NCI-H146 treated with DMSO at 0.1 percent for 48 hours (cell line): Measurements from ENCODE around the gene PTPRT.
"Not testable (repeated sequence)": the region's sequence is repeated elsewhere in the genome, so short reads cannot be mapped to it uniquely, and the experiment has no call there.

ENCODE experiments used
- DNase-seq: peaks from one replicate; lab custom pipeline; 2025; ENCODE audit not compliant: unreplicated experiment; lab: John Stamatoyannopoulos, UW

The PTPRT gene

DNA sequence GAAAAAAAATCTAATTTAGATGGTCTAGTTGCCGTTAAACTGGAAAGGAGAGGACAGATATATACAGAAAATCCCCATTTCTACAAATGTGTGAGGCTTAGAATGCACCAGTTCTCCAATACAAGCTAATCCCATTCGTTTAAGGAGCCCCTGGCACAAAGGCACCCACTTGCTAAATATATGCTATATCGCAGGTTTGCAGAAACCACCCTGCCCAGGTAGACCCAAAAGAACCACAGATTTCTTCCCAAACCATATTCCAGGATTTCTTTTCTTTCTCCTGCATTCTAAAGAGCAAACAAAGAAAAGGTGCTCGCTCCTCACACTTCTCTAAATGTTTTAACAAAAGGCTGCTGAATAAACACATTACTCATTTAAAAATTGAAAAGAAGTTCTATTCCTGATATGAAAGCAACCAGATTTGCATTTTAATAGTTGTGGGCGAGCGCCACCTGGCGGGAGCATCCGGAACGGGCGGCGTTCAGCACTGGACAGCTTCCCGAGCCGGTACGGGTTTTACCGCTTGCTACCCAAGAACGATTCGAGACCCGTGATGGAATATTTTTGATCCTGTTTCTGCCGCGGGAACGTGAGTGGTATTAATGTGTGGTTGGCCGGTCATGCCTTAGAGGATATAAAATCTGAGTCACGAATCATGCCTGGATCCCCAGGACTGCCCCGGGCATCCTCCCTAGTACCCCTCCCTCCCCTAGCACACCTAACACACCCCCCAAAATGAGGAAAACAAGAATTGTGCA, 2.1 kb downstream of the PTPRT start:
- peak; percentile 5 for DNase-seq

DNA sequence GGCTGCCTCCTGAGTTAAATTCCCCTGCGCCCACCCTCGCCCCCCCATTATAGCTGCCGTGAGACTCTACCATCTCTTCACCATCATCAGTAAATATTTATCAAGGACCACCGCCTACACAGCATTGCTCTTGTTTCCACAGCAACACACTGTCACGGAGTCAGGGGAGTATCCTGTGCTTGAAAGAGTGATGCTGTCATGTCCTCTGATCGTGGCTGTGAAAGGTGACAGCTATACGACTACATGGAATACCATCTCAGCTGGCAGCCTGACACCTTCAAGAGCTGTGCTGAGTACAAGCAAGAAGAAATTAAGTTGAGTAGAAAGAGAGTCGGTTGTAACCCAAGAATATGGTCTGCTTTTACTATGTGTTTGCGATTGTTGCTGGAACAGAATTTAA, 3.4 kb downstream of the PTPRT start:
- DNase-seq, result no peak

- DNase-seq, result no peak
Measured at GRCh38 chr20:43185901-43186300, 3.8 kb downstream of the PTPRT start.

DNA sequence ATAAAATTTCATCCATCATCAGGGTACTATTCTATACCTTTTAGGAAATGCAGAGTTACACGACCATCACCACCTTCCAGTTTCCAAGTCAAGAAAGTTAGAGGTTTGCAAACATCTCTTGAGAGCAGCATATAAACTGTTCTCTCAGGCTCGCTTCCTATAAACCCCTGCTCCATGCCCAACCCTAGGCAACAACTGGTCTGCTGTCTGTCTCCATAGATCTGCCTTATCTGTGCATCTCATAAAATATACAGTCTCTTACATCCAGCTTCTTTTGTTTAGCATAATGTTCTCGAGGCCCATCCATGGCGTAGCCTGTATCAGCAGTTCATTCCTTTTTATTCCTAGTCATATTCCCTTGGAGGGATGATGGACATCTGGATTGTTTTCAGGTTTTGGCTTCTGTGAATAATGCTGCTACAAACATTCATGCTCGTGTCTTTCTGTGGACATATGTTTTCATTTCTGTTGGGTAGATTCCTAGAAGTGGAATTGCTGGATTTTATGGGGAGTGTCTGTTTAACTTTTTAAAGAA, 6.1 kb downstream of the PTPRT start:
- DNase-seq, result no peak

GRCh38 chr20:43178080-43178479, 11.6 kb downstream of the PTPRT start:
- no peak for DNase-seq

GRCh38 chr20:43176726-43177125, 13.0 kb downstream of the PTPRT start:
- no peak for DNase-seq

GRCh38 chr20:43171930-43172329, 17.8 kb downstream of the PTPRT start:
- DNase-seq, result no peak

DNA sequence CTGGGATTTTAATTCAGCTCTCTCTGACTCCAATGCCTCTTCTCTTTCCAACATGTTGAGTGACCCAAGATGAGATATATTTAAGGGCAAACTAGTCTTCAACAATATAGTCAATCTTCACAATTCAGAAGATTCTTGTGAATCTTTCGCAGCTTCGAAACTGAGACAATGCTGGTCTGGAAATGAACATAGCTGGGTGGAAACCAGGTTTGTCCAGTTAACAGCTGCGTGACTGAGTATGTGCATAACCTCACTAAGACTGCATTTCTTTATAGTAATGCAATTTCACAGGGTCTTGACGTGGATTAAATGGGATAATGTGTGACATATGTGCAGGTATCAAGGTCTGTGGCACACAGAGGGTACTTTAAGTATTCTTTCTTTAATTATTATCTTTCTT, 18.9 kb downstream of the PTPRT start:
- no peak for DNase-seq

DNA sequence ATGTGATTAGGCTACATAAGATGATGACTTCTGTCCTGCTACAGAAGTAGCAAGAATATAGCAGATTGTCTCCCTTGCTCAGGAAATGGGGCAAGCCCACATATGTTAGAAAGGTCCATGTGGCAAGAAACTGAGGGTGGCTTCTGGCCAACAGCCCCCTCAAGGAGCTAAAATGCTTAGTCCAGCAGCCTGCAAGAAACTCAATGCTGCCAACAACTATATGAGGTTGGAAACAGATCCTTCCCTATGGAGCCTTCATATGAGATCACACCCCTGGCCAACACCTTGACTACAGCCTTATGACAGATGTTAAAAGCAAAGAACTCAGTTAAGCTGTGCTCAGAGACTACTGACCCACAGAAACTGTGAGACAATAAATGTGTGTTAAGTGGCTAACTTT, 22.1 kb downstream of the PTPRT start:
- DNase-seq, result no peak

- no peak for DNase-seq
Measured at GRCh38 chr20:43167021-43167420, 22.7 kb downstream of the PTPRT start.

DNA sequence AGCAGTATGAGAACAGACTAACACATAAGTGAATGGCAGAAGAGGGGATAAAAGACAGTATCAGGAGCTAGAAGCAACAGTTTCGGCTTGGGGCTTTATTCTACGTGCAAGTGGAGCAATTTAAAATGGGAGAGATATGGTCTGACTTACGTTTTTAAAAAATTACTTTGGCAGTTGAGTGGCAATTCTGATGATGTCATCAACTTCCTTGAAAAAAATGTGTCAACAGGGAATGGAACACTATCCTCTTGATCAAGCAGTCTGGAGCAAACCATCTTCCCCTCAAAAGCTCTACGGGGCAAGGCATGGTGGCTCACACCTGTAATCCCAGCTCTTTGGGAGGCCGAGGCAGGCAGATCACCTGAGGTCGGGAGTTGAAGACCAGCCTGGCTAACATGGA, 24.1 kb downstream of the PTPRT start:
- no peak for DNase-seq

DNA sequence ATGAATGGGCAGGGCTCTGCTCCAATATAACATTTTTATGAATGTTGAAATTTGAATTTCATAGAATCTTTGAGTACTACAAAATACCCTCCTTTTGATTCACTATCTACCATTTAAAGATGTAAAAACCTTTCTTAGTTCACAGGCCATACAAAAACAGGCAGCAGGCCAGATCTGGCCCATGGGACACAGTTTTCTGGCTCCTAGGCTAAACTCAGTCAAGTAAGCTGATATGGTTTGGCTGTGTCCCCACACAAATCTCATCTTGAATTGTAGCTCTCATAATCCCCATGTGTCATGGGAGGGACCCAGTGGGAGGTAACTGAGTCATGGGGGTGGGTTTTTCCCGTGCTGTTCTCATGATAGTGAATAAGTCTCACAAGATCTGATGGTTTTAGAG, 25.0 kb downstream of the PTPRT start:
- DNase-seq, result not testable (repeated sequence)

DNA sequence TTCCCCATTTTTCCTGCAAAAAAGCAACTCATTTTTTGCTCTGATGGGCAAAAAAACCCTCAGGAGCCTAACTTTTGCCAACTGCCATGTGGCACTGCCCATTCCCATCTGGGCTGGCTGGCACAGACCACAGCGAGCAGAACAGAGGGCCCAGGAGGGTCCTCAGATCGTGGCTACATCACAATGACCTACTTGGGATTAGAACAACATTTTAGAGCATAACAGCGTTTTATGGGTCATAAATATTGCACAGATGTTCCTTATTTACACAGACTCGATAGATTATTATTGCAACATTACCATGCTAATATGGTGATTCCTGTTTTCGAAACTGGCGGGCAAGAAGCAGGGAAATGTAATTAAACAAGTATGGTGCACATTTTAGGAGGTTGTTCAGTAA, 28.0 kb downstream of the PTPRT start:
- DNase-seq, result no peak

GRCh38 chr20:43160941-43161340, 28.8 kb downstream of the PTPRT start:
- DNase-seq, result no peak

DNA sequence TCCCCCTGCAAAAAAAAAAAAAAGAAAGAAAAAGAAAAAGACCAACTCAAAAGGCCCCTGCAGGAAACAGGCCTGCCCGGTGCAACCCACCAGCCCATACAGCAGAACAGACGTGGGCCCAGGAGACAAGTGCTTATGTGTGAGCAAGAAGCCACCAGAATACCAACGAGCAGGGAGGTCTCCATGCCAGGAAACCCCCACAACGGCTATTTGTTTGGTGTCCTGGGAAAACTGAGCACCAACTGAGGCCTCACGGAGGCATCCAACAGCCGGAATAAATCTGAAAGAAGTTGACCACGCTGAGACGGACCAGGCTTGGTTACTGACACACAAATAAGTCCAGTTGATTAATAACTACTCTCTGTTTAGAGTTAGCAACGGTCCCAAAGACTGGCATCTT, 29.7 kb downstream of the PTPRT start:
- no peak for DNase-seq

GRCh38 chr20:43155366-43156100, 34.2 kb downstream of the PTPRT start:
- DNase-seq, result no peak

GRCh38 chr20:43151901-43152300, 37.8 kb downstream of the PTPRT start:
- DNase-seq, result no peak

- no peak for DNase-seq
Measured at GRCh38 chr20:43151256-43151655, 38.5 kb downstream of the PTPRT start.

DNA sequence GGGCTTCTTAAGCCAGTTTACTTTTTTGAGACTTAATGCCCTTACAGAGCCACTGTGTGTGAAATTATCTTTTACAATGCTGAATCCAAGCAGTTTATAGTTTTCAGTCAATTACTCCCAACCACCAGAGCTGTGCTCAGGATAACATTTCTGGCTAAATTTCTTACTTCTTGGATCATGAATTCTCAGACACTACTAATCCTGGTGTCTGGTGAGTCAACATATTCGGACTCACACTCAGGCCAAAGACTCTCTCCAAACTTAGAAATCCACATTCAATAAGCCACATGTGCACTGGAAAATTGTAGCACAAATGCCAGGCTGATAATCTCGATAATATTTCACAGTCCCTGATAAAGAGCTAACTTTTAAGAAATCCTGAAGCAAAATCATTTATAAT, 49.0 kb downstream of the PTPRT start:
- no peak for DNase-seq

DNA sequence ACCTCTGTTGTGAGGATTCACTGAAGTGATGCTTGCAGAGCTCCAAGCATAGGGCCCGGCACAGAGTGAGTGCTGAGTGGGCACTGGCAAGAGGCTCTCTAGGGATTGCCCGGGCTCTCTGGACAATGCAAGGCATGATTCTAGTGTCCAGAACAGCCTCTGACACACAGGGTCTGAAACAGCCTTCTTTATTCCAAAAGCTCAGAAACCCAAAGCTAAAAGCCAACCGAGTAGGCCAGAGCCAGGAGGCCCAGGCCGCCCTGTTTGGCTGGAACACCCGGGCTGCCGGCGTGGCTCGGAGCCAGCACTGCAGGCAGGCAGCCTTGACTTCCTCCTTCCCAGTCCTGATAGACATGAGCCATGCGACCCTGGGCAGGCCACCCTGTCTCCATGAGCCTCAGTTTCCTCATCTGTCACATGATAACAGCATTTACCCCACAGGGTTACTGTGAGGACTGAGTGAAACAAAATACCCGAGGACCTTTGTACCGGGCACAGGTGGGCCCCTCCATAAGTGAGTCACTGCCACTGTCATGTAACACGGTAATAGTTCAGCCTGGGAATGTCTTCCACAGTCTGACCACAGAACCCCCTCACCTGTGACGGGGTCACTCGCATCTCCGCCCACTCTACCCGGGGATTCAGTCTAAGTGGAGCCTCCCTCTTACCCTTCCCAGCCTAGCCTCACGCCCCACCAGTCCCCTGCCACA, 51.5 kb downstream of the PTPRT start:
- no peak for DNase-seq

DNA sequence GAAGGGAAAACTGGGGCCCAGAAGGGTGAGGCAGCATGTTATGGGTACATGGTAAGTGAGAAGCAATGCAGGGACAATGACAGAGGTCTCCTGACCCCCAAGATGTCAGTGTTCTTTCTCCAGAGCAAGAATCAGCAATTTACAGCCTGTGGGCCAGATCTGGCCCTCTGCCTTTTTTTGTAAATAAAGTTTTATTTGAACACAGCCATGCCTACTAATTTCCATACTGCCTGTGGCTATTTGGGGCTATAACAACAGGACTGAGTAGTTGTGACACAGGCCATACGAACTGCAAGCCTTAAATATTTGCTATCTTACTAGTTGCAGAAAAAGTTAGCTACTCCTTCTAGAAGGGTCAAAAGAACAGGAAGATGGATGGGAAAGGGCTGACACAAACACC, 52.5 kb downstream of the PTPRT start:
- DNase-seq, result no peak

- DNase-seq, result no peak
Measured at GRCh38 chr20:43124241-43124640, 65.5 kb downstream of the PTPRT start.
